ENCODE data around the gene ABCB8. TPM values are rescaled to one million over a fixed set of nuclear protein-coding genes. Genes with fewer than 3 reads are reported as not detected.

ABCB8 gene
- total and polyA plus RNA-seq, 9 of the 15 experiments (the other 6 are each of a cell fraction or from before 2014, with no cell fraction given), result 7.6 to 106 (median 36.3) TPM

DNA sequence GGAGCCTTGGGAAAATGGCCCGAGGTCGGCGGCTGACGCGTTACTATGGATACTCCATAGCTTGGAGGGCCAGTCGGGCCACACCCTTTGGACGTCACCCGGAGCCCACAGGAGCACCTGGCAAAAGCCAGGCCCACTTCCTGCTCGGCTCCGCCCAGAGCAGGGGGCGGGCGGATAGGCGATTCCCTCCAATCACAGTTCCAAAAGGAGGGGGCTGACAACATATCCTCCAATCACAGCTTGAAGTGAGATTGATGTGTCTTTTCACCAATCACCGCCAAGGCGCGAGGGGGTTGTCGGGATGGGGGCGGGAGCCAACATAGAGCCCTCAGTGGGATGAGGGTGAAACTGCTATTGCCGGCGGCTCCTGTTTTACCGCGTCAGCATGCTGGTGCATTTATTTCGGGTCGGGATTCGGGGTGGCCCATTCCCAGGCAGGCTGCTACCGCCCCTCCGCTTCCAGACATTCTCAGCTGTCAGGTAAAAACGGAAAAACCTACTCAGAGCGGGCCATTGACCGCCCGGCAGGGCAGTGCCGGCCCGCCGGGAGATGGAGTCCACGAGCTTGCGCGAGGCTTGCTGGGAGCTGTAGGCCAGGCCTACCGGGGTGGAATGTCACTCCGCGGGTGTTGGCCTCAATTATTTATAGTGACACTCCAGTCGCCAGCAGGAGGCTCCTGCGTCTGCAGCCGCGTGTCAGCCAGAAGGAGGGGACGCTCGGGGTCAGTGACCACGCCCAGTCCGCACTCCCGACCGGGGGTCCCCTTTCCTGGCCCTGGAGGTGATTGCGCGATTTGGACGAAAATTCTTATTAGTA, at the start of gene ABCB8 (continued):
- TF ChIP-seq THRAP3 (IDR thresholded peaks at IDR 0.05; ENCODE audit: borderline replicate concordance) (no peak), RAD21 (CRISPR knock-in tag; conservative IDR thresholded peaks at IDR 0.05 in 1 of 2, IDR thresholded peaks at IDR 0.05 in 1 of 2) (peak; percentile 85 to 89), EP400 (IDR thresholded peaks at IDR 0.05) (peak; percentile 96), SMARCA4 (IDR thresholded peaks at IDR 0.05) (peak; percentile 65), EP300 (IDR thresholded peaks at IDR 0.05; ENCODE audit: low read length) (peak; percentile 50; the same call in 1 of the 2 replicates), HMGN3 (IDR thresholded peaks at IDR 0.05; ENCODE audit: borderline replicate concordance, extremely low read depth, insufficient read length, low read depth, low read length) (peak; percentile 88), ETS2 (tag; IDR thresholded peaks at IDR 0.05; ENCODE audit: borderline replicate concordance, poor library complexity, severe bottlenecking) (no peak), NR4A1 (CRISPR knock-in tag; IDR thresholded peaks at IDR 0.05) (no peak), NR4A1 (tag; IDR thresholded peaks at IDR 0.05) (peak; percentile 76), POLR3G (IDR thresholded peaks at IDR 0.05; ENCODE audit: extremely low read depth, insufficient read length, insufficient replicate concordance) (no peak), RBM39 (optimal IDR thresholded peaks at IDR 0.05; ENCODE audit: low read depth, low read length) (no peak), TCF3 (CRISPR knock-in tag; IDR thresholded peaks at IDR 0.05) (peak; percentile 16), ZNF551 (CRISPR knock-in tag; IDR thresholded peaks at IDR 0.05) (no peak), ESRRA (IDR thresholded peaks at IDR 0.05; ENCODE audit: borderline replicate concordance, low read depth) (peak; percentile 76), ZNF785 (CRISPR knock-in tag; IDR thresholded peaks at IDR 0.05) (no peak), ARNT (IDR thresholded peaks at IDR 0.05) (peak in 1 of 2 experiments; percentile 93; a peak in 2 of 4 replicates), NONO (IDR thresholded peaks at IDR 0.05; ENCODE audit: low read depth in 2 of 2, low read length in 1 of 2) (peak in 1 of 2 experiments; percentile 55; a peak in 2 of 4 replicates), ZNF197 (CRISPR knock-in tag; IDR thresholded peaks at IDR 0.05; ENCODE audit: low read depth) (peak; percentile 96), CXXC5 (CRISPR knock-in tag; IDR thresholded peaks at IDR 0.05) (peak; percentile 83), RAD51 (IDR thresholded peaks at IDR 0.05; ENCODE audit: borderline replicate concordance, low read depth) (no peak), HSF4 (CRISPR knock-in tag; IDR thresholded peaks at IDR 0.05; ENCODE audit: borderline replicate concordance) (no peak), RBM34 (IDR thresholded peaks at IDR 0.05; ENCODE audit: borderline replicate concordance, insufficient read depth, low read length) (no peak)
- TF ChIP-seq, protein P1, sequence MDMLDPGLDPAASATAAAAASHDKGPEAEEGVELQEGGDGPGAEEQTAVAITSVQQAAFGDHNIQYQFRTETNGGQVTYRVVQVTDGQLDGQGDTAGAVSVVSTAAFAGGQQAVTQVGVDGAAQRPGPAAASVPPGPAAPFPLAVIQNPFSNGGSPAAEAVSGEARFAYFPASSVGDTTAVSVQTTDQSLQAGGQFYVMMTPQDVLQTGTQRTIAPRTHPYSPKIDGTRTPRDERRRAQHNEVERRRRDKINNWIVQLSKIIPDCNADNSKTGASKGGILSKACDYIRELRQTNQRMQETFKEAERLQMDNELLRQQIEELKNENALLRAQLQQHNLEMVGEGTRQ (CRISPR knock-in tag; IDR thresholded peaks at IDR 0.05), result no peak
- TF ChIP-seq, protein P2, sequence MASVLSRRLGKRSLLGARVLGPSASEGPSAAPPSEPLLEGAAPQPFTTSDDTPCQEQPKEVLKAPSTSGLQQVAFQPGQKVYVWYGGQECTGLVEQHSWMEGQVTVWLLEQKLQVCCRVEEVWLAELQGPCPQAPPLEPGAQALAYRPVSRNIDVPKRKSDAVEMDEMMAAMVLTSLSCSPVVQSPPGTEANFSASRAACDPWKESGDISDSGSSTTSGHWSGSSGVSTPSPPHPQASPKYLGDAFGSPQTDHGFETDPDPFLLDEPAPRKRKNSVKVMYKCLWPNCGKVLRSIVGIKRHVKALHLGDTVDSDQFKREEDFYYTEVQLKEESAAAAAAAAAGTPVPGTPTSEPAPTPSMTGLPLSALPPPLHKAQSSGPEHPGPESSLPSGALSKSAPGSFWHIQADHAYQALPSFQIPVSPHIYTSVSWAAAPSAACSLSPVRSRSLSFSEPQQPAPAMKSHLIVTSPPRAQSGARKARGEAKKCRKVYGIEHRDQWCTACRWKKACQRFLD (CRISPR knock-in tag; IDR thresholded peaks at IDR 0.05), result no peak; the same call in 1 of the 2 replicates
- TF ChIP-seq, protein P3, sequence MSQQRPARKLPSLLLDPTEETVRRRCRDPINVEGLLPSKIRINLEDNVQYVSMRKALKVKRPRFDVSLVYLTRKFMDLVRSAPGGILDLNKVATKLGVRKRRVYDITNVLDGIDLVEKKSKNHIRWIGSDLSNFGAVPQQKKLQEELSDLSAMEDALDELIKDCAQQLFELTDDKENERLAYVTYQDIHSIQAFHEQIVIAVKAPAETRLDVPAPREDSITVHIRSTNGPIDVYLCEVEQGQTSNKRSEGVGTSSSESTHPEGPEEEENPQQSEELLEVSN (IDR thresholded peaks at IDR 0.05; ENCODE audit: borderline replicate concordance in 1 of 2, extremely low read depth in 1 of 2, insufficient read depth in 1 of 2, insufficient read length in 1 of 2, low read depth in 1 of 2, low read length in 1 of 2, poor library complexity in 1 of 2, severe bottlenecking in 1 of 2), result peak; percentile 63 to 89

Data from K562 (cell line).